LNCaP clone FGC (cell line): ENCODE data around the gene MYBL2.
"Not testable (repeated sequence)": the region's sequence is repeated elsewhere in the genome, so short reads cannot be mapped to it uniquely, and the experiment has no call there.

Source experiments
- DNase-seq: peaks from one replicate; pipeline ENCODE4 v3.0.0-alpha.2; 2011; ENCODE audit warnings: low read depth
- H3K4me3 ChIP-seq: 2 replicates; pipeline ENCODE4 v1.5.1; 2011; ENCODE audit warnings: mild to moderate bottlenecking, low read depth, low read length, control low read depth
- TF ChIP-seq, protein P1 (sequence below): IDR thresholded peaks from 2 replicates; pipeline ENCODE4 v1.5.1; 2012; ENCODE audit warnings: mild to moderate bottlenecking; ENCODE audit not compliant: control insufficient read depth, insufficient read depth; ENCODE audit errors: extremely low read depth

Gene MYBL2

DNA sequence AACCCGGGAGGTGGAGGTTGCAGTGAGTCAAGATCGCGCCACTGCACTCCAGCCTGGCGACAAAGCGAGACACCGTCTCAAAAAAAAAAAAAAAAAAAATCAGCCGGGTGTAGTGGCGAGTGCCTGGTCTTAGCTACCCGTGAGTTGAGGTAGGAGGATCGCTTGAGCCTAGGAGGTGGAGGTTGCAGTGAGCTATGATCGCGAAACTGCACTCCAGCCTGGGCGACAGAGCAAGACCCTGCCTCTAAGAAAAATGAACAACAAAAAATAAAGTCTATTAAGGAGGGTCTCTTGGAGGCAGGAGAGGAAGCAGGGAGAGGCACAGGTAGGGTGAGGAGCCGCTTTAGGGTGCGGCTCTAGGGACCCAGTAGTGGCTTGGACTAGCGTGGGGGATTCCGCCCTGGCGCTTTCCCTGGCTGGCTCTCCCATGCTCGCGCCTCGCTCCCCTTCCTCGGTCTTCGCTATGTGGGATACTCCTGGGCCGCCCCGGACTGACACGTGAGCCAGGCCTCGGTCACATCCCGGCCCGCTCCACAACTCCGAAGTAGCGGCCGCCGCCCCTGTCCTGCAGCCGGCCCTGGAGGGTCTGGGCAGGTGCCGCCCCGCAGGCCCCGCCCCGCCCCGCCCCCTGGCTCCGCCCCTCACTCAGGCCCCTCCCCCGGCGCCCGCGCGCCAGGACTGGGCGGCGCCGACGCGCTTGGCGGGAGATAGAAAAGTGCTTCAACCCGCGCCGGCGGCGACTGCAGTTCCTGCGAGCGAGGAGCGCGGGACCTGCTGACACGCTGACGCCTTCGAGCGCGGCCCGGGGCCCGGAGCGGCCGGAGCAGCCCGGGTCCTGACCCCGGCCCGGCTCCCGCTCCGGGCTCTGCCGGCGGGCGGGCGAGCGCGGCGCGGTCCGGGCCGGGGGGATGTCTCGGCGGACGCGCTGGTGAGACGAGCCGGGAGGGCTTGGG, at the start of gene MYBL2:
Gene MYBL2 (plus strand): TSS at position 739 of the 953 bp plus-strand sequence. CDS start 170 bp downstream, at position 909.
- peak; percentile 15 for DNase-seq
- TF ChIP-seq, protein P1, sequence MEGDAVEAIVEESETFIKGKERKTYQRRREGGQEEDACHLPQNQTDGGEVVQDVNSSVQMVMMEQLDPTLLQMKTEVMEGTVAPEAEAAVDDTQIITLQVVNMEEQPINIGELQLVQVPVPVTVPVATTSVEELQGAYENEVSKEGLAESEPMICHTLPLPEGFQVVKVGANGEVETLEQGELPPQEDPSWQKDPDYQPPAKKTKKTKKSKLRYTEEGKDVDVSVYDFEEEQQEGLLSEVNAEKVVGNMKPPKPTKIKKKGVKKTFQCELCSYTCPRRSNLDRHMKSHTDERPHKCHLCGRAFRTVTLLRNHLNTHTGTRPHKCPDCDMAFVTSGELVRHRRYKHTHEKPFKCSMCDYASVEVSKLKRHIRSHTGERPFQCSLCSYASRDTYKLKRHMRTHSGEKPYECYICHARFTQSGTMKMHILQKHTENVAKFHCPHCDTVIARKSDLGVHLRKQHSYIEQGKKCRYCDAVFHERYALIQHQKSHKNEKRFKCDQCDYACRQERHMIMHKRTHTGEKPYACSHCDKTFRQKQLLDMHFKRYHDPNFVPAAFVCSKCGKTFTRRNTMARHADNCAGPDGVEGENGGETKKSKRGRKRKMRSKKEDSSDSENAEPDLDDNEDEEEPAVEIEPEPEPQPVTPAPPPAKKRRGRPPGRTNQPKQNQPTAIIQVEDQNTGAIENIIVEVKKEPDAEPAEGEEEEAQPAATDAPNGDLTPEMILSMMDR, result no peak
- H3K4me3 ChIP-seq, result peak within 1 kb of the TSS; percentile 59

DNA sequence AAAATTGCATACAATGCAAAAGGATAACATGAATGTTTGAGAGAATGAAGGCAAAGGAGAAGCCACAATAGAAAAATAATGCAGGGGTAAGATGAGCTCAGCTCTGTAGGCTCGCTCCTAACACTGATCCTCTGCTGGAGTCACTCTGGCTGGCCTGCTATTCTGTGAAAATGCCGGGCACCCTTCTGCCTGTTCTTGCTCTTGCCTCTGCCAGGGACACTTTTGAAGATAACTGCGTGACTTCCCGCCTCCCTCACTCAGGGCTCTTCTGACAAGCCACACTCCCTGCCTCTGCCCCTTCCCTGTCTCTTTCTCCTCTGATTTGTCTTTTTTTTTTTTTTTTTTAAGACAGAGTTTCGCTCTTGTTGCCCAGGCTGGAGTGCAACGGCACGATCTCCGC, 35.3 kb upstream of the MYBL2 start:
- no peak overlapping the region for H3K4me3 ChIP-seq
- DNase-seq, result no peak
- TF ChIP-seq, protein P1, result no peak

DNA sequence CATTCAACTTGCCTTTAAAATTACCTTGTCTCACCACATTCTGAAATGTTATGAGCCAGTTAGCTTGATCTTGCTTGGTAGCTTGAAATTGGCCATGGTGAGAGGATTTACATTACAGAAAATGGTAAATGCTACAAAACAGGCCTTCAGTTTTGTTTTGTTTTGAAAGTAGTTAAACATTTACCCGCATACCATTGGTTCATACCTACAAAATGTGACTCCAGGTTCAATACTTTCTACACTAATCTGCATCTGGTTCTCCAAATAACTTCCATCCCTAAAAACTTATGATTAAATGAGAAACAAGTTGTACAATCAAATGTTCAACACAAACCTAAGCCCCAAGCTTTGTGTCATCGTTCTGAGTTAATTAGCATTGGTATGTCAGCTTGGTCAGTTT, 30.5 kb upstream of the MYBL2 start:
- DNase-seq, result no peak
- no peak overlapping the region for H3K4me3 ChIP-seq
- TF ChIP-seq, protein P1, result no peak

DNA sequence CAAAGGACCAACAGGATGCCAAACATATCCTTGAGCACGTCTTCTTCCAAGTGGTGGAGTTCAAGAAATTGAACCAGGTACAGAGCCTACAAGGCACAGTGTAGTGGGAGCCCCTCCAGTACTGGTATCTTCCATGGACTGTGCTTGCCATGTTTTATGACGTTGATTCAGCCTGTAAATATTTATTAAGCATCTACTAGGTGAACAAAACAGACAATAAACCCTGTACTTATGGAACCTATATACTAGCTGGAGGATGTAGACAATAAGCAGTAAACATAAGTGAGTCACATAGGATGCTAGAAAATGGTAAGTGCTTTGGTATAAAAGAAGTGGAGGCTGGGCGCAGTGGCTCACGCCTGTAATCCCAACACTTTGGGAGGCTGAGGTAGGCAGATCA, 24.4 kb upstream of the MYBL2 start:
- no peak overlapping the region for H3K4me3 ChIP-seq
- DNase-seq, result no peak
- TF ChIP-seq, protein P1, result no peak

DNA sequence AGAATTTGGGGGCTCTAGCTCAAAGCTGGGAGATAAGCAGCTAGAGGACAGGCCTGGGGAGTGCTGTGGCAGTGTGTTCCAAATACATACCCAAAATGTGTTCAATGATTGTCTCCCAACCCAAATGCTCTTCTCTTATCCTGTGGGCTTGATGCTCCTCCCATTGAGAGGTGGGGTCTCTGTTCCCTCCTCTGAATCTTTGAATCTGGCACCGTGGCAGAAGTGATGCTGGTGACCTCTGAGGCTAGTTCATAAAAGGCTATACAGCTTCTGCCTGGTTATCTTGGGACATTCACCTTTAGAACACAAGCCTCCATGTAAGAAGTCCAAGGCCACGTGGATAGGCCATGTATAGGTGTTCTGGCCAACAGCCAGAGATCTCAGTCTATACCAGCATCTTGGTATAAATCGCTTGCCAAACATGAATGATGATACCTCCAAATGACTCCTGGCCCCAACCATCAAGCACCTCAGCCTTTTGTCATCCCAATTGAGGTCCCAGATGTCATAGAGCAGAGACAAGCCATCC, 15.9 kb upstream of the MYBL2 start:
- TF ChIP-seq, protein P1, result no peak
- no peak for DNase-seq

DNA sequence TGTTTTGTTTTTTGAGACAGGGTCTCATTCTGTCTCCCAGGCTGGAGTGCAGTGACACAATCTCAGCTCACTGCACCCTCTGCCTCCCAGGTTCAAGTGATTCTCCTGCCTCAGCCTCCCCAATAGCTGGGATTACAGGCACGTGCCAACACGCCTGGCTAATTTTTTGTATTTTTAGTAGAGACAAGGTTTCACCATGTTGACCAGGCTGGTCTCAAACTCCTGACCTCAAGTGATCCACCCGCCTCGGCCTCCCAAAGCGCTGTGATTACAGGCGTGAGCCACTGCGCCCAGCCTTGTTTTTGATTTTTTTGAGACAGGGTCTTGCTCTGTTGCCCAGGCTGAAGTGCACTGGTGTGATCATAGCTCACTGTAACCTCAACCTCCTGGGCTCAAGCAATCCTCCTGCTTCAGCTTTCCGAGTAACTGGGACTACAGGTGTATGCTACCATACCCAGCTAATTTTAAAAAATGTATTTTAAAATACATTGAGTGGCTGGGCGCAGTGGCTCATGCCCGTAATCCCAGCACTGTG, 15.2 kb upstream of the MYBL2 start:
- not testable (repeated sequence) for DNase-seq, H3K4me3 ChIP-seq

More for the DNA sequence above, 15.9 kb upstream of the MYBL2 start:
- H3K4me3 ChIP-seq, result no peak overlapping the region

DNA sequence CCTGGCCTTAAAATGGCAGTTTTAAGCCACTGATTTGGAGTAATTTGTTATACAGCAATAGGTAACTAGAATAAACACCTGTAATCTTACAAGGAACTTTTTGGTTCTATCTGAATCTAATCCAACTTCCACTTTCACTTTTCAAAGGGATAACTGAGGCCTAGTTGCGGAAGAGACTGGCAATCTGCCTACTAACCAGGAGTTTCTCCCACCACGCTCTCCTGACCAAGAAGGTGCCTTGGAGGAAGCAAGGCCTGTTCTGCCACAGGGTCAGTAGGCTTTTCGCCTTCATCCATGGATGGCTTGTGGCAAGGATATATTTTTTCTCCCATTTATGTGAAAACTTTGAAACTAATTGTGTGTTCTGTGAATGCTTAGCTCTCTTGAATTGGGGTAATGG, 12.9 kb upstream of the MYBL2 start:
- H3K4me3 ChIP-seq, result no peak overlapping the region
- DNase-seq, result no peak
- TF ChIP-seq, protein P1, result no peak

DNA sequence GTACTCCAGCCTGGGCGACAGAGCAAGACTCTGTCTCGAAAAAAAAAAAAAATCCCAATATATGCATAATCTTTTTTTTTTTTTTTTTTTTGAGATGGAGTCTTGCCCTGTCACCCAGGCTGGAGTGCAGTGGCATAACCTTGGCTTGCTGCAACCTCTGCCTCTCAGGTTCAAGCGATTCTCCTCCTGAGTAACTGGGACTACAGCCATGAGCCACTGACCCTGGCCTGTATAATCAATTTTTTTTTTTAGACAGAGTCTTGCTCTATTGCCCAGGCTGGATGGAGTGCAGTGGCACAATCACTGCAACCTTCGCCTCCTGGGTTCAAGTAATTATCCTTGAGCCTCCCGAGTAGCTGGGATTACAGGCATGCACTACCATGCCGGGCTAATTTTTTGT, 11.7 kb upstream of the MYBL2 start:
- not testable (repeated sequence) for DNase-seq, H3K4me3 ChIP-seq
